ENCODE measurements around the gene EIF3L. TPM values are rescaled to one million over a fixed set of nuclear protein-coding genes. Genes with fewer than 3 reads are reported as not detected.

The EIF3L gene
- total and polyA plus RNA-seq, 9 of the 15 experiments (the other 6 are each of a cell fraction or from before 2014, with no cell fraction given) = 257 to 699 (median 368) TPM

DNA sequence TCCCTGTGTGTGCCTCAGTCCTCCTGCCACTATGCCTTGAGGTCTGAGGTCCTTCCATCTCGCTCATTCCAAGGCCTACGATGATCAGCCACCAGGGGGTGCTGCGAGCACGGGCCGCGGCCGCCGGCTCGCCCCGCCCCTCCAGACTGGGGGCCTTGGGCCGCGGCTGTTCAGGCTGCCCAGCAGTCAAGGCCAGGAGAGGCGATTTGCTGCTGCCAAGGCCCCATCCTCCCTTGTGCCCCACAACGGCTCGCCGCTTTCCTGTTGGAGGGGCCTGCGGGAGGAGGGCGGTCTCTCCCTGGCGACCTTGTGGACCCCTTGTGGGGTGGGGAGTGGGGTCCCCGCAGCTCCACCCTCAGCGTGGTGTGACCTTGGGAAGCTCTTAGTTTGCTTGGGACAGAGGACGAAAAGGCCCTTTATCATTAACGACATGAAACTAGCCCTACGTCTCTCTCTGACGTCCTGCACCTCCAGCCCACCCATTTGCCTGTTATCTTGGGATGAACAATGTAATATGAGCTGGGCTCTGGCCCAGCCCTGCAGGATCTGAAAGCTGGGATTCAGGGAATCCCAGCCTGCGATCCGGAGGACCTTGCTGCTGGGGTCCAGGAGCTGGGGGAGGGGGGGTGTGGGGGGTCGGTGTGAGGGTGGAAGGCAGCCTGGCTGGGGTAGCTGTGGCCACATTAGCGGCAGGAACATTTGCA, 31.4 kb upstream of the EIF3L start (continued):
- TF ChIP-seq CBX3 (IDR thresholded peaks at IDR 0.05; ENCODE audit: borderline replicate concordance in 1 of 2, low read length in 2 of 2) = no peak
- no peak for TF ChIP-seq ZNF41 (CRISPR knock-in tag; conservative IDR thresholded peaks at IDR 0.05)
- TF ChIP-seq, protein P1, sequence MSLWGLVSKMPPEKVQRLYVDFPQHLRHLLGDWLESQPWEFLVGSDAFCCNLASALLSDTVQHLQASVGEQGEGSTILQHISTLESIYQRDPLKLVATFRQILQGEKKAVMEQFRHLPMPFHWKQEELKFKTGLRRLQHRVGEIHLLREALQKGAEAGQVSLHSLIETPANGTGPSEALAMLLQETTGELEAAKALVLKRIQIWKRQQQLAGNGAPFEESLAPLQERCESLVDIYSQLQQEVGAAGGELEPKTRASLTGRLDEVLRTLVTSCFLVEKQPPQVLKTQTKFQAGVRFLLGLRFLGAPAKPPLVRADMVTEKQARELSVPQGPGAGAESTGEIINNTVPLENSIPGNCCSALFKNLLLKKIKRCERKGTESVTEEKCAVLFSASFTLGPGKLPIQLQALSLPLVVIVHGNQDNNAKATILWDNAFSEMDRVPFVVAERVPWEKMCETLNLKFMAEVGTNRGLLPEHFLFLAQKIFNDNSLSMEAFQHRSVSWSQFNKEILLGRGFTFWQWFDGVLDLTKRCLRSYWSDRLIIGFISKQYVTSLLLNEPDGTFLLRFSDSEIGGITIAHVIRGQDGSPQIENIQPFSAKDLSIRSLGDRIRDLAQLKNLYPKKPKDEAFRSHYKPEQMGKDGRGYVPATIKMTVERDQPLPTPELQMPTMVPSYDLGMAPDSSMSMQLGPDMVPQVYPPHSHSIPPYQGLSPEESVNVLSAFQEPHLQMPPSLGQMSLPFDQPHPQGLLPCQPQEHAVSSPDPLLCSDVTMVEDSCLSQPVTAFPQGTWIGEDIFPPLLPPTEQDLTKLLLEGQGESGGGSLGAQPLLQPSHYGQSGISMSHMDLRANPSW (CRISPR knock-in tag; IDR thresholded peaks at IDR 0.05) = no peak
- TF ChIP-seq NFYB (IDR thresholded peaks at IDR 0.05; ENCODE audit: extremely low read depth, insufficient read length) = no peak
- no peak for TF ChIP-seq PHTF2 (CRISPR knock-in tag; IDR thresholded peaks at IDR 0.05)
- peak; percentile 67 for TF ChIP-seq RBFOX2 (IDR thresholded peaks at IDR 0.05; ENCODE audit: low read depth, low read length)
- peak; percentile 61; the same call in 1 of the 2 replicates for TF ChIP-seq RB1 (IDR thresholded peaks at IDR 0.05; ENCODE audit: low read depth)
- peak in 1 of 2 experiments; percentile 27; a peak in 1 of 4 replicates for TF ChIP-seq RCOR1 (IDR thresholded peaks at IDR 0.05; ENCODE audit: borderline replicate concordance in 1 of 2, low read depth in 2 of 2, low read length in 2 of 2)
- TF ChIP-seq, protein P2, sequence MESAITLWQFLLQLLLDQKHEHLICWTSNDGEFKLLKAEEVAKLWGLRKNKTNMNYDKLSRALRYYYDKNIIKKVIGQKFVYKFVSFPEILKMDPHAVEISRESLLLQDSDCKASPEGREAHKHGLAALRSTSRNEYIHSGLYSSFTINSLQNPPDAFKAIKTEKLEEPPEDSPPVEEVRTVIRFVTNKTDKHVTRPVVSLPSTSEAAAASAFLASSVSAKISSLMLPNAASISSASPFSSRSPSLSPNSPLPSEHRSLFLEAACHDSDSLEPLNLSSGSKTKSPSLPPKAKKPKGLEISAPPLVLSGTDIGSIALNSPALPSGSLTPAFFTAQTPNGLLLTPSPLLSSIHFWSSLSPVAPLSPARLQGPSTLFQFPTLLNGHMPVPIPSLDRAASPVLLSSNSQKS (CRISPR knock-in tag; IDR thresholded peaks at IDR 0.05) = no peak
- TF ChIP-seq, protein P3, sequence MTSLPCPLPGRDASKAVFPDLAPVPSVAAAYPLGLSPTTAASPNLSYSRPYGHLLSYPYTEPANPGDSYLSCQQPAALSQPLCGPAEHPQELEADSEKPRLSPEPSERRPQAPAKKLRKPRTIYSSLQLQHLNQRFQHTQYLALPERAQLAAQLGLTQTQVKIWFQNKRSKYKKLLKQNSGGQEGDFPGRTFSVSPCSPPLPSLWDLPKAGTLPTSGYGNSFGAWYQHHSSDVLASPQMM (CRISPR knock-in tag; IDR thresholded peaks at IDR 0.05) = no peak
- TF ChIP-seq, protein P4, sequence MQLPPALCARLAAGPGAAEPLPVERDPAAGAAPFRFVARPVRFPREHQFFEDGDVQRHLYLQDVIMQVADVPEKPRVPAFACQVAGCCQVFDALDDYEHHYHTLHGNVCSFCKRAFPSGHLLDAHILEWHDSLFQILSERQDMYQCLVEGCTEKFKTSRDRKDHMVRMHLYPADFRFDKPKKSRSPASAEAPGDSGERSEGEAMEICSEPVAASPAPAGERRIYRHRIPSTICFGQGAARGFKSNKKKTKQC (CRISPR knock-in tag; IDR thresholded peaks at IDR 0.05) = no peak
- no peak for TF ChIP-seq ZNF76 (CRISPR knock-in tag; IDR thresholded peaks at IDR 0.05; ENCODE audit: borderline replicate concordance)
- TF ChIP-seq SMARCA5 (IDR thresholded peaks at IDR 0.05) = no peak
- TF ChIP-seq, protein P5, sequence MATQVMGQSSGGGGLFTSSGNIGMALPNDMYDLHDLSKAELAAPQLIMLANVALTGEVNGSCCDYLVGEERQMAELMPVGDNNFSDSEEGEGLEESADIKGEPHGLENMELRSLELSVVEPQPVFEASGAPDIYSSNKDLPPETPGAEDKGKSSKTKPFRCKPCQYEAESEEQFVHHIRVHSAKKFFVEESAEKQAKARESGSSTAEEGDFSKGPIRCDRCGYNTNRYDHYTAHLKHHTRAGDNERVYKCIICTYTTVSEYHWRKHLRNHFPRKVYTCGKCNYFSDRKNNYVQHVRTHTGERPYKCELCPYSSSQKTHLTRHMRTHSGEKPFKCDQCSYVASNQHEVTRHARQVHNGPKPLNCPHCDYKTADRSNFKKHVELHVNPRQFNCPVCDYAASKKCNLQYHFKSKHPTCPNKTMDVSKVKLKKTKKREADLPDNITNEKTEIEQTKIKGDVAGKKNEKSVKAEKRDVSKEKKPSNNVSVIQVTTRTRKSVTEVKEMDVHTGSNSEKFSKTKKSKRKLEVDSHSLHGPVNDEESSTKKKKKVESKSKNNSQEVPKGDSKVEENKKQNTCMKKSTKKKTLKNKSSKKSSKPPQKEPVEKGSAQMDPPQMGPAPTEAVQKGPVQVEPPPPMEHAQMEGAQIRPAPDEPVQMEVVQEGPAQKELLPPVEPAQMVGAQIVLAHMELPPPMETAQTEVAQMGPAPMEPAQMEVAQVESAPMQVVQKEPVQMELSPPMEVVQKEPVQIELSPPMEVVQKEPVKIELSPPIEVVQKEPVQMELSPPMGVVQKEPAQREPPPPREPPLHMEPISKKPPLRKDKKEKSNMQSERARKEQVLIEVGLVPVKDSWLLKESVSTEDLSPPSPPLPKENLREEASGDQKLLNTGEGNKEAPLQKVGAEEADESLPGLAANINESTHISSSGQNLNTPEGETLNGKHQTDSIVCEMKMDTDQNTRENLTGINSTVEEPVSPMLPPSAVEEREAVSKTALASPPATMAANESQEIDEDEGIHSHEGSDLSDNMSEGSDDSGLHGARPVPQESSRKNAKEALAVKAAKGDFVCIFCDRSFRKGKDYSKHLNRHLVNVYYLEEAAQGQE (IDR thresholded peaks at IDR 0.05; ENCODE audit: borderline replicate concordance) = peak; percentile 69
- TF ChIP-seq, protein P5 (CRISPR knock-in tag; IDR thresholded peaks at IDR 0.05; ENCODE audit: low read depth) = peak; percentile 44; the same call in 1 of the 2 replicates

Data from K562 (cell line).